HG03565 (cell line): ENCODE measurements around the gene ZBTB20.

Source experiments
- ATAC-seq: cut with Tn5 transposase; IDR thresholded peaks from one replicate; pipeline ENCODE4 v1.9.1; 2021; ENCODE audit warnings: mild to moderate bottlenecking, moderate library complexity; ENCODE audit not compliant: unreplicated experiment

The ZBTB20 gene

DNA sequence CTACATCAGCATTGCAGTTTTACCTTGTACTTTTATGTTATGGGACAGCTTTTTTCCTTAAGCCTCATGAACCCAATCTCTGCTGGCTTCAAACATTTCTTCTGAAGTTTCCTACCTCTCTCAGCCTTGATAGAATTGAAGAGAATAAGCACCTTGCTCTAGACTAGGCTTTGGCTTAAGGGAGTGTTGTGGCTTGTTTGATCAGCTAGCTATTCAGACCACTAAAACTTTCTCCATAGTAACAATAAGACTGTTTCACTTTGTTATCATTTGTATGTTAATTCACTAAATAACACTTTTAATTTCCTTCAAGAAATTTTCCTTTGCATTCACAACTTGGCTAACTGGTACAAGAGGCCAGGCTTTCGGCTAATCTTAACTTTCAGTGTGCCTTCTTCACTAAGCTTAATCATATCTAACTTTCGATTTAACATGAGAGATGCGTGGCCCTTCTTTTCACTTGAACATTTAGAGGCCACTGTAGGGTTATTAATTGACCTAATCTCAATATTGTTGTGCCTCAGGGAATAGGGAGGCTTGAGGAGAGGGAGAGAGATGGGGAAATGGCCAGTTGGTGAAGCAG, 861.3 kb downstream of the ZBTB20 start:
- no peak for ATAC-seq

GRCh38 chr3:114284644-114285043, 862.4 kb downstream of the ZBTB20 start:
- ATAC-seq, result no peak
